ENCODE results near the gene INIP.

DNA sequence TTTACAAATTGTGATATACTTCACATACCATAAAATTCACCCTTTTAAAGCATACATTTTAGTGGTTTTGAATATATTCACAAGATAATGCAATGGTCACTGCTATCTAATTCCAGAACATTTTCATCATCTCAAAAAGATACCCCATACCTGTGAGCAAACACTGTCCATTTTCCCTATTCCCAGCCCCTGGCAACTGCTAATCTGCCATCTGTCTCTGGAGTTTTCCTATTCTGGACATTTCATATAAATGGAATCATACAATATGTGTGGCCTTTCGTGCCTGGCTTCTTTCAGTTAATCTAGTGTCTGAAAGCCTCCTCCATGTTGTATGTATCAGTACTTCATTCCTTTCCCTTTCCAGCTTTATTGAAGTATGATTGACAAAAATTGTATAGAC lies 47.4 kb upstream of the INIP start:
- TF ChIP-seq, protein P1, sequence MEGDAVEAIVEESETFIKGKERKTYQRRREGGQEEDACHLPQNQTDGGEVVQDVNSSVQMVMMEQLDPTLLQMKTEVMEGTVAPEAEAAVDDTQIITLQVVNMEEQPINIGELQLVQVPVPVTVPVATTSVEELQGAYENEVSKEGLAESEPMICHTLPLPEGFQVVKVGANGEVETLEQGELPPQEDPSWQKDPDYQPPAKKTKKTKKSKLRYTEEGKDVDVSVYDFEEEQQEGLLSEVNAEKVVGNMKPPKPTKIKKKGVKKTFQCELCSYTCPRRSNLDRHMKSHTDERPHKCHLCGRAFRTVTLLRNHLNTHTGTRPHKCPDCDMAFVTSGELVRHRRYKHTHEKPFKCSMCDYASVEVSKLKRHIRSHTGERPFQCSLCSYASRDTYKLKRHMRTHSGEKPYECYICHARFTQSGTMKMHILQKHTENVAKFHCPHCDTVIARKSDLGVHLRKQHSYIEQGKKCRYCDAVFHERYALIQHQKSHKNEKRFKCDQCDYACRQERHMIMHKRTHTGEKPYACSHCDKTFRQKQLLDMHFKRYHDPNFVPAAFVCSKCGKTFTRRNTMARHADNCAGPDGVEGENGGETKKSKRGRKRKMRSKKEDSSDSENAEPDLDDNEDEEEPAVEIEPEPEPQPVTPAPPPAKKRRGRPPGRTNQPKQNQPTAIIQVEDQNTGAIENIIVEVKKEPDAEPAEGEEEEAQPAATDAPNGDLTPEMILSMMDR (tag by site-specific recombination; IDR thresholded peaks at IDR 0.05): no peak
- TF ChIP-seq ZNF112 (tag by site-specific recombination; IDR thresholded peaks at IDR 0.05): no peak
- no peak for TF ChIP-seq ZNF121 (tag by site-specific recombination; IDR thresholded peaks at IDR 0.05)
- TF ChIP-seq ZNF514 (tag by site-specific recombination; IDR thresholded peaks at IDR 0.05): no peak
- TF ChIP-seq ZNF404 (tag by site-specific recombination; IDR thresholded peaks at IDR 0.05): no peak
